AG04449 (cell line): Measurements from ENCODE around the gene GAL3ST2.

Experiments
- CTCF ChIA-PET: fragments of 350-600 bp; formaldehyde crosslinking; extraction: SDS; loops from one replicate; lab custom pipeline; 2021; ENCODE audit warnings: antibody characterized with exemption; lab: Yijun Ruan, JAX
- POLR2A ChIA-PET: fragments of 400-600, 350-600 bp; formaldehyde crosslinking; extraction: SDS; loops from one replicate; lab custom pipeline; 2020; ENCODE audit warnings: antibody characterized with exemption, inconsistent platforms; lab: Yijun Ruan, JAX
- DNase-seq: peaks from one replicate; pipeline ENCODE4 v3.0.0-alpha.2; 2010; ENCODE audit warnings: low read depth, low spot score
- H3K4me3 ChIP-seq: 2 replicates; pipeline ENCODE4 v1.5.1; 2011; ENCODE audit warnings: low read depth, mild to moderate bottlenecking, control low read depth, low read length
- CTCF ChIP-seq: IDR thresholded peaks from one replicate; pipeline ENCODE4 v1.5.1; 2011; ENCODE audit warnings: mild to moderate bottlenecking, moderate library complexity, low read length, control low read depth, inconsistent platforms; ENCODE audit not compliant: insufficient read depth; ENCODE audit errors: missing control alignments

Gene GAL3ST2

DNA sequence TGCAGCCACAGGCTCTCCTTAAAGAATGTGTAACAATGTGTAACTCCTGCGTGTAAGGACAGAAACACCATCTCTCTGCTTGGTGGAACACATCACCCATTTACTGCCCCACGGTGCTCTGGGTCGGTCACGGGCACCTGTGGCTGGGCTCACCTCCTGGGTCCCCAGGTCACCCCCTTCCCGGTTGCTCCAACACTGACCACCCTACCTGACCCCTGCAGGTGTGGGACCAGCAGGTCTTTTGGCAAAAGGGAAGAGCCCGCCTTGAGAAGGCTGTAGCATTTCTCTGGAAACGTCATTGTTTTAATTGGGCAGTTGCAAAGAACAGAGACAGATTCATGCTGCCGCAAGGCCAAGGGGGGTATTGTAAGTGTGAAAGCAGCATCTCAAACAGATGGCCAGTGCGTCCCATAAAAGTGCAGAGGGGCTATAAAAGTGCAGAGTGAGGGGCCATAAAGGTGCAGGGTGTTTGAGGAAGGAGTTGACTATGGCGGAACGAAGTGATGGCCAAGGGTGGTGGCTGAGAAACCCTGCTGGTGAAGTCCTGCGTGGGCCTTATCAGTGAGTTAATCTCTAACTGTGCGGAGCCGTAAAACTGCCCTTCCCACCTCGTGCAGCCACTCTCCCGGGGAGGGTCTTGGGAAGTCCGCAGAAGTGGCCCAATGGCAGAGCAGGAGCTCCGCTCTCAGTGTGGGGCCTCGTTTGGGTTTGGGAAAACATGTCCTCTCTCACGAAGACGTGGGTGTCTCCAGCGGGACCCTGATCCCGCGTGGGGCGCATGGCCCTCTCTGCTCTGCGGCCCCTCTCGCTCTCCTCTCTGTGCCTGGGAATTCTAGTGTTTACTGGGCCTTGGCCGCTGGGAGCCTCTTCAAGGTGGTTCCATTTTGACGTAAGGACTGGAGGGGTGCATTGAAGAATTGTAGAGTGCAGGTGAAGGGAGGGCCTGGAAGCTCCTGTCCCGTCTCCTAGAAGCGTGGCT lies 18.7 kb downstream of the GAL3ST2 start:
- H3K4me3 ChIP-seq, result no peak overlapping the region
- no peak for TF ChIP-seq CTCF
- CTCF ChIA-PET, result interaction anchor here (1.3 kb wide), 1 partner anchor 9 kb away, joined by 3 read pairs; no protein-coding TSS in a partner anchor
- DNase-seq, result no peak
- POLR2A ChIA-PET, result no interaction called here

GRCh38 chr2:241796209-241796608 lies 19.6 kb downstream of the GAL3ST2 start:
- POLR2A ChIA-PET, result no interaction called here
- no peak for DNase-seq
- no peak overlapping the region for H3K4me3 ChIP-seq
- CTCF ChIA-PET, result no interaction called here
- TF ChIP-seq CTCF, result no peak

- H3K4me3 ChIP-seq, result no peak overlapping the region
- ChIA-PET POLR2A (no interaction called here), CTCF (no interaction called here)
- no peak for TF ChIP-seq CTCF
- DNase-seq, result no peak
Measured at GRCh38 chr2:241796610-241797138, 20.1 kb downstream of the GAL3ST2 start.

DNA sequence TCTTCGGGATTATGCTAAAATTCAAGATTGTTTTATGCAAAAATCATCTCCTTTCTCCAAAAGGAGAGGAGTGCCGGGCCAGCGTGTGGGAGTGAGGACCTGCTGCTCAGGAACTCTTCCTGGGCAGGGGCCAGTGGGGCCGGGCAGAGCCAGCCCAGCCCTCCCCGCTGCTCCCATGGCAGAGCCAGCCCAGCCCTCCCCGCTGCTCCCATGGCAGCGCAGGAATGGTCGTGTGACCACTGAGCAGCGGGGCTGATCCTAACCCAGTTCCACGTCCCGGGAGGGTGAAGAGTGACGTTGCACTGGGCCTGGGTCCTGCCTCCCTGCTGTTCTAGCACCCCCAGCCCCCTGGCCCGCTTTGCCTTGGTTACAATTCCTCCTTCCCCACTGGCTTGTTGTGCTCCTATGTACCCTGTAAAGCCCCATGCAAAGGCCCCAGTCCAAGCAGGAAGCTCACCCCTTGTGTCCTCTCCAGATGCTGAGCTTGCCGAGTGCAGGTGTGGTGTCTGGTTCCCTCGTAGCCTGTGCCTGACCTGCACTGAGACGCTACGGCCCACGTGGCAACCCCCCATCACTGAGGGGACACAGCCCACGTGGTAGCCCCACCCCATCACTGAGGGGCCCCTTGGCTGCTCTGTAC lies 20.9 kb downstream of the GAL3ST2 start:
- H3K4me3 ChIP-seq, result no peak overlapping the region
- TF ChIP-seq CTCF, result no peak
- CTCF ChIA-PET, result no interaction called here
- DNase-seq, result no peak
- POLR2A ChIA-PET, result no interaction called here

GRCh38 chr2:241798081-241798630 lies 21.5 kb downstream of the GAL3ST2 start:
- ChIA-PET POLR2A (no interaction called here), CTCF (no interaction called here)
- H3K4me3 ChIP-seq, result no peak overlapping the region
- no peak for DNase-seq
- no peak for TF ChIP-seq CTCF
